ENCODE data around the gene CTCFL. TPM values are rescaled to one million over a fixed set of nuclear protein-coding genes. Genes with fewer than 3 reads are reported as not detected.

The CTCFL gene
- total and polyA plus RNA-seq, 9 donors = 0.04 to 0.24 (median 0.20) TPM; not detected in 1

GRCh38 chr20:57535297-57535696 is 10.4 kb upstream of the CTCFL start:
- DNase-seq = no peak
- no peak overlapping the region for H3K27ac ChIP-seq (ENCODE audit: low read length)
- WGBS (ENCODE audit: insufficient coverage) = 88% methylated on average over 2 of the region's 5 CpGs
- H3K36me3 ChIP-seq (ENCODE audit: control insufficient read depth, insufficient read depth, low read length) = no peaks in the 10 kb centered on the region
- H3K27me3 ChIP-seq (ENCODE audit: control insufficient read depth, insufficient read depth, low read length) = peaks cover 11% of the 10 kb centered on the region
- H3K4me3 ChIP-seq (ENCODE audit: low read length) = no peak overlapping the region
- H3K9me3 ChIP-seq (replicated peaks; ENCODE audit: control insufficient read depth, low read depth, low read length) = peaks cover 3% of the 10 kb centered on the region
- no peaks in the 10 kb centered on the region for H3K4me1 ChIP-seq (ENCODE audit: control insufficient read depth, insufficient read depth, low read length)

GRCh38 chr20:57532104-57532503 is 7.2 kb upstream of the CTCFL start:
- Histone ChIP-seq H3K27ac (ENCODE audit: low read length) (no peak overlapping the region), H3K9me3 (replicated peaks; ENCODE audit: control insufficient read depth, low read depth, low read length) (no peaks in the 10 kb centered on the region), H3K4me3 (ENCODE audit: low read length) (no peak overlapping the region), H3K36me3 (ENCODE audit: control insufficient read depth, insufficient read depth, low read length) (no peaks in the 10 kb centered on the region), H3K27me3 (ENCODE audit: control insufficient read depth, insufficient read depth, low read length) (peaks cover 12% of the 10 kb centered on the region), H3K4me1 (ENCODE audit: control insufficient read depth, insufficient read depth, low read length) (no peaks in the 10 kb centered on the region)
- DNase-seq = no peak
- no CpG with 5 or more reads among the region's 2 CpGs for WGBS (ENCODE audit: insufficient coverage)

GRCh38 chr20:57530327-57530981 is 5.5 kb upstream of the CTCFL start:
- no peak for DNase-seq
- Histone ChIP-seq H3K36me3 (ENCODE audit: control insufficient read depth, insufficient read depth, low read length) (no peaks in the 10 kb centered on the region), H3K27me3 (ENCODE audit: control insufficient read depth, insufficient read depth, low read length) (peaks cover 5% of the 10 kb centered on the region), H3K4me3 (ENCODE audit: low read length) (no peak overlapping the region), H3K27ac (ENCODE audit: low read length) (no peak overlapping the region), H3K9me3 (replicated peaks; ENCODE audit: control insufficient read depth, low read depth, low read length) (no peaks in the 10 kb centered on the region), H3K4me1 (ENCODE audit: control insufficient read depth, insufficient read depth, low read length) (no peaks in the 10 kb centered on the region)
- 17% methylated on average over 1 of the region's 4 CpGs for WGBS (ENCODE audit: insufficient coverage)

GRCh38 chr20:57529810-57530209 is 4.9 kb upstream of the CTCFL start:
- H3K9me3 ChIP-seq (replicated peaks; ENCODE audit: control insufficient read depth, low read depth, low read length) = no peaks in the 10 kb centered on the region
- H3K27me3 ChIP-seq (ENCODE audit: control insufficient read depth, insufficient read depth, low read length) = peaks cover 2% of the 10 kb centered on the region
- no peaks in the 10 kb centered on the region for H3K4me1 ChIP-seq (ENCODE audit: control insufficient read depth, insufficient read depth, low read length)
- no peaks in the 10 kb centered on the region for H3K36me3 ChIP-seq (ENCODE audit: control insufficient read depth, insufficient read depth, low read length)
- H3K27ac ChIP-seq (ENCODE audit: low read length) = no peak overlapping the region
- DNase-seq = no peak
- WGBS (ENCODE audit: insufficient coverage) = 82% methylated on average over 1 of the region's 3 CpGs
- H3K4me3 ChIP-seq (ENCODE audit: low read length) = no peak overlapping the region

GRCh38 chr20:57529160-57529585 is 4.2 kb upstream of the CTCFL start:
- 68% methylated on average over 4 of the region's 8 CpGs for WGBS (ENCODE audit: insufficient coverage)
- Histone ChIP-seq H3K9me3 (replicated peaks; ENCODE audit: control insufficient read depth, low read depth, low read length) (no peaks in the 10 kb centered on the region), H3K4me3 (ENCODE audit: low read length) (no peak overlapping the region), H3K27ac (ENCODE audit: low read length) (no peak overlapping the region), H3K27me3 (ENCODE audit: control insufficient read depth, insufficient read depth, low read length) (peaks cover 2% of the 10 kb centered on the region), H3K36me3 (ENCODE audit: control insufficient read depth, insufficient read depth, low read length) (no peaks in the 10 kb centered on the region), H3K4me1 (ENCODE audit: control insufficient read depth, insufficient read depth, low read length) (no peaks in the 10 kb centered on the region)
- no peak for DNase-seq

GRCh38 chr20:57528148-57528547 is 3.2 kb upstream of the CTCFL start:
- no peaks in the 10 kb centered on the region for H3K4me1 ChIP-seq (ENCODE audit: control insufficient read depth, insufficient read depth, low read length)
- no peak overlapping the region for H3K27ac ChIP-seq (ENCODE audit: low read length)
- H3K9me3 ChIP-seq (replicated peaks; ENCODE audit: control insufficient read depth, low read depth, low read length) = no peaks in the 10 kb centered on the region
- DNase-seq = no peak
- no peak overlapping the region for H3K4me3 ChIP-seq (ENCODE audit: low read length)
- H3K36me3 ChIP-seq (ENCODE audit: control insufficient read depth, insufficient read depth, low read length) = no peaks in the 10 kb centered on the region
- H3K27me3 ChIP-seq (ENCODE audit: control insufficient read depth, insufficient read depth, low read length) = peaks cover 2% of the 10 kb centered on the region
- WGBS (ENCODE audit: insufficient coverage) = no CpG with 5 or more reads among the region's 4 CpGs

GRCh38 chr20:57527728-57528127 is 2.8 kb upstream of the CTCFL start:
- 40% methylated on average over 1 of the region's 6 CpGs for WGBS (ENCODE audit: insufficient coverage)
- H3K9me3 ChIP-seq (replicated peaks; ENCODE audit: control insufficient read depth, low read depth, low read length) = no peaks in the 10 kb centered on the region

GRCh38 chr20:57526885-57527460 is 2.0 kb upstream of the CTCFL start:
- 47% methylated on average over 19 of the region's 19 CpGs for WGBS (ENCODE audit: insufficient coverage)
- DNase-seq = no peak
- Histone ChIP-seq H3K9me3 (replicated peaks; ENCODE audit: control insufficient read depth, low read depth, low read length) (no peaks in the 10 kb centered on the region), H3K4me1 (ENCODE audit: control insufficient read depth, insufficient read depth, low read length) (no peaks in the 10 kb centered on the region), H3K27ac (ENCODE audit: low read length) (no peak overlapping the region), H3K4me3 (ENCODE audit: low read length) (no peak overlapping the region), H3K27me3 (ENCODE audit: control insufficient read depth, insufficient read depth, low read length) (peaks cover 2% of the 10 kb centered on the region), H3K36me3 (ENCODE audit: control insufficient read depth, insufficient read depth, low read length) (no peaks in the 10 kb centered on the region)

More at GRCh38 chr20:57527728-57528127, 2.8 kb upstream of the CTCFL start:
- Histone ChIP-seq H3K36me3 (ENCODE audit: control insufficient read depth, insufficient read depth, low read length) (no peaks in the 10 kb centered on the region), H3K4me1 (ENCODE audit: control insufficient read depth, insufficient read depth, low read length) (no peaks in the 10 kb centered on the region), H3K4me3 (ENCODE audit: low read length) (no peak overlapping the region), H3K27me3 (ENCODE audit: control insufficient read depth, insufficient read depth, low read length) (peaks cover 2% of the 10 kb centered on the region), H3K27ac (ENCODE audit: low read length) (no peak overlapping the region)
- no peak for DNase-seq

GRCh38 chr20:57526087-57526884 is 1.3 kb upstream of the CTCFL start:
- DNase-seq = no peak
- no peaks in the 10 kb centered on the region for H3K9me3 ChIP-seq (replicated peaks; ENCODE audit: control insufficient read depth, low read depth, low read length)
- no peak overlapping the region for H3K27ac ChIP-seq (ENCODE audit: low read length)
- no peak overlapping the region for H3K4me3 ChIP-seq (ENCODE audit: low read length)
- WGBS (ENCODE audit: insufficient coverage) = 80% methylated on average over 15 of the region's 17 CpGs
- H3K36me3 ChIP-seq (ENCODE audit: control insufficient read depth, insufficient read depth, low read length) = no peaks in the 10 kb centered on the region
- peaks cover 2% of the 10 kb centered on the region for H3K27me3 ChIP-seq (ENCODE audit: control insufficient read depth, insufficient read depth, low read length)
- H3K4me1 ChIP-seq (ENCODE audit: control insufficient read depth, insufficient read depth, low read length) = no peaks in the 10 kb centered on the region

- H3K4me3 ChIP-seq (ENCODE audit: low read length) = no peak overlapping the region
- H3K9me3 ChIP-seq (replicated peaks; ENCODE audit: control insufficient read depth, low read depth, low read length) = no peaks in the 10 kb centered on the region
- no peaks in the 10 kb centered on the region for H3K4me1 ChIP-seq (ENCODE audit: control insufficient read depth, insufficient read depth, low read length)
- no peaks in the 10 kb centered on the region for H3K36me3 ChIP-seq (ENCODE audit: control insufficient read depth, insufficient read depth, low read length)
- H3K27ac ChIP-seq (ENCODE audit: low read length) = no peak overlapping the region
- no peak for DNase-seq
- H3K27me3 ChIP-seq (ENCODE audit: control insufficient read depth, insufficient read depth, low read length) = peaks cover 2% of the 10 kb centered on the region
- WGBS (ENCODE audit: insufficient coverage) = 77% methylated on average over 8 of the region's 10 CpGs
Measured at GRCh38 chr20:57525328-57526086, 567 bp upstream of the CTCFL start.

Data from muscle of leg (tissue), 11 donors.